MCF 10A (cell line): ENCODE results near the gene AKAP8. TPM values are rescaled to one million over a fixed set of nuclear protein-coding genes. Genes with fewer than 3 reads are reported as not detected.

ENCODE experiments used
- BruUV-seq: library from RNA; stranded (reverse); fragments of 400-500 nt; replicated peaks from 2 replicates; lab custom pipeline; 2021; lab: Mats Ljungman, UMichigan
- CTCF ChIA-PET: fragments of 300-600 bp; sonication (Branson Sonifier 250); formaldehyde crosslinking; extraction: SDS; loops from one replicate; lab custom pipeline; 2021; ENCODE audit warnings: antibody characterized with exemption, inconsistent platforms; lab: Yijun Ruan, JAX
- POLR2A ChIA-PET: fragments of 300-600, 350-650 bp; sonication (Branson Sonifier 250); formaldehyde crosslinking; extraction: SDS; loops from one replicate; lab custom pipeline; 2020; ENCODE audit warnings: antibody characterized with exemption, inconsistent platforms; lab: Yijun Ruan, JAX
- DNase-seq: peaks from one replicate; pipeline ENCODE4 v3.0.0-alpha.2; 2018; ENCODE audit not compliant: unreplicated experiment
- H3K27ac Mint-ChIP-seq: one replicate; pipeline ENCODE4 v1.8.0; 2022; ENCODE audit warnings: mild to moderate bottlenecking, low read depth, mixed read lengths; ENCODE audit not compliant: unreplicated experiment
- H3K27me3 Mint-ChIP-seq: one replicate; pipeline ENCODE4 v1.8.0; 2022; ENCODE audit warnings: mixed read lengths; ENCODE audit not compliant: insufficient read depth, unreplicated experiment
- H3K36me3 Mint-ChIP-seq: one replicate; pipeline ENCODE4 v1.8.0; 2022; ENCODE audit warnings: mild to moderate bottlenecking, moderate library complexity, mixed read lengths; ENCODE audit not compliant: insufficient read depth, unreplicated experiment
- H3K4me1 Mint-ChIP-seq: one replicate; pipeline ENCODE4 v1.8.0; 2022; ENCODE audit warnings: mixed read lengths; ENCODE audit not compliant: insufficient read depth, unreplicated experiment
- H3K4me3 Mint-ChIP-seq: one replicate; pipeline ENCODE4 v1.8.0; 2022; ENCODE audit warnings: mild to moderate bottlenecking, moderate library complexity, mixed read lengths; ENCODE audit not compliant: unreplicated experiment
- H3K9me3 Mint-ChIP-seq: one replicate; pipeline ENCODE4 v1.8.0; 2022; ENCODE audit warnings: mixed read lengths; ENCODE audit not compliant: unreplicated experiment
- CTCF ChIP-seq: fragments of 200-600 bp; IDR thresholded peaks from one replicate; pipeline ENCODE4 v1.8.0; 2022; ENCODE audit warnings: antibody characterized with exemption, mild to moderate bottlenecking; ENCODE audit not compliant: unreplicated experiment
- intact Hi-C: fragments of 100-400 bp; cut with micrococcal nuclease; formaldehyde crosslinking; loops from 2 replicates; pipeline ENCODE4 v1.14.1; 2022
- total RNA-seq: library from RNA; stranded (reverse); gene quantifications from 2 replicates; pipeline ENCODE4 v1.2.3, GENCODE V29; 2022

Gene AKAP8
- total RNA-seq, 1 experiment from 2014 or later = 37.8 TPM

- no peak for TF ChIP-seq CTCF
- POLR2A ChIA-PET = interaction anchor here (0.8 to 1.3 kb wide), 3 partner anchors 20 to 36 kb away, joined by 3 to 5 read pairs (median 3); no protein-coding TSS in a partner anchor
- BruUV-seq = no TSS peak
- H3K4me3 Mint-ChIP-seq = no peak overlapping the region
- H3K9me3 Mint-ChIP-seq = no peaks in the 10 kb centered on the region
- CTCF ChIA-PET = interaction anchor here (0.9 to 1.3 kb wide), 3 partner anchors 18 to 139 kb away, joined by 3 to 4 read pairs (median 3); no protein-coding TSS in a partner anchor
- H3K4me1 Mint-ChIP-seq = peaks cover 54% of the 10 kb centered on the region
- no peak overlapping the region for H3K27ac Mint-ChIP-seq
- H3K36me3 Mint-ChIP-seq = peaks cover 30% of the 10 kb centered on the region
- H3K27me3 Mint-ChIP-seq = no peaks in the 10 kb centered on the region
- DNase-seq = no peak
- intact Hi-C loops = no loop called here
Observed at GRCh38 chr19:15316498-15316897, 63.1 kb downstream of the AKAP8 start.

GRCh38 chr19:15315101-15315500 is 64.5 kb downstream of the AKAP8 start:
- intact Hi-C loops = no loop called here
- Mint-ChIP-seq H3K27ac (peak overlapping the region; percentile 59), H3K4me3 (peak overlapping the region; percentile 41), H3K36me3 (peaks cover 41% of the 10 kb centered on the region), H3K4me1 (peaks cover 40% of the 10 kb centered on the region), H3K27me3 (no peaks in the 10 kb centered on the region), H3K9me3 (no peaks in the 10 kb centered on the region)
- ChIA-PET POLR2A (interaction anchor here (0.7 to 1.4 kb wide), 3 partner anchors 10 to 61 kb away, joined by 3 read pairs; no protein-coding TSS in a partner anchor), CTCF (interaction anchor here (0.6 kb wide), 1 partner anchor 224 kb away, joined by 4 read pairs; no protein-coding TSS in a partner anchor)
- BruUV-seq = no TSS peak
- no peak for TF ChIP-seq CTCF
- peak; percentile 82 for DNase-seq

GRCh38 chr19:15313649-15314279 is 65.8 kb downstream of the AKAP8 start:
- no peak for TF ChIP-seq CTCF
- DNase-seq = no peak
- CTCF ChIA-PET = no interaction called here
- H3K36me3 Mint-ChIP-seq = peaks cover 41% of the 10 kb centered on the region
- no TSS peak for BruUV-seq
- POLR2A ChIA-PET = interaction anchor here (1.4 kb wide), 1 partner anchor 31 kb away, joined by 3 read pairs; no protein-coding TSS in a partner anchor
- H3K9me3 Mint-ChIP-seq = no peaks in the 10 kb centered on the region
- peaks cover 36% of the 10 kb centered on the region for H3K4me1 Mint-ChIP-seq
- no peak overlapping the region for H3K27ac Mint-ChIP-seq
- H3K27me3 Mint-ChIP-seq = no peaks in the 10 kb centered on the region
- H3K4me3 Mint-ChIP-seq = no peak overlapping the region
- intact Hi-C loops = no loop called here

- intact Hi-C loops = no loop called here
- no peaks in the 10 kb centered on the region for H3K27me3 Mint-ChIP-seq
Observed at GRCh38 chr19:15307169-15307568, 72.4 kb downstream of the AKAP8 start.

More at GRCh38 chr19:15307169-15307568, 72.4 kb downstream of the AKAP8 start:
- no peak overlapping the region for H3K4me3 Mint-ChIP-seq
- H3K27ac Mint-ChIP-seq = no peak overlapping the region
- POLR2A ChIA-PET = no interaction called here
- CTCF ChIA-PET = interaction anchor here (0.5 kb wide), 1 partner anchor 748 kb away, joined by 3 read pairs; no protein-coding TSS in a partner anchor
- DNase-seq = no peak
- H3K4me1 Mint-ChIP-seq = peaks cover 13% of the 10 kb centered on the region
- H3K36me3 Mint-ChIP-seq = peaks cover 25% of the 10 kb centered on the region
- BruUV-seq = no TSS peak
- TF ChIP-seq CTCF = no peak
- H3K9me3 Mint-ChIP-seq = no peaks in the 10 kb centered on the region
